Colonic mucosa (tissue), 4 donors: ENCODE measurements around the gene ELMO1. TPM values are rescaled to one million over a fixed set of nuclear protein-coding genes. Genes with fewer than 3 reads are reported as not detected.

Experiments used
- DNase-seq: peaks from one replicate; pipeline ENCODE4 v3.0.0-alpha.2; 2020
- H3K27ac ChIP-seq: fragments of 200-600 bp; one replicate; pipeline ENCODE4 v1.8.0; 2021
- H3K27me3 ChIP-seq: fragments of 200-600 bp; one replicate; pipeline ENCODE4 v1.8.0; 2021
- H3K36me3 ChIP-seq: fragments of 200-600 bp; one replicate; pipeline ENCODE4 v1.8.0; 2021
- H3K4me1 ChIP-seq: fragments of 200-600 bp; one replicate; pipeline ENCODE4 v1.8.0; 2021; ENCODE audit warnings: mild to moderate bottlenecking
- H3K4me3 ChIP-seq: fragments of 200-600 bp; one replicate; pipeline ENCODE4 v1.8.0; 2021
- H3K9ac ChIP-seq, 2 donors: one replicate each; pipeline ENCODE4 v1.7.0; 2013; ENCODE audit warnings: control low read depth in 2 of 2, low read depth in 2 of 2, low read length in 2 of 2
- H3K9me3 ChIP-seq: fragments of 200-600 bp; one replicate; pipeline ENCODE4 v1.8.0; 2021
- intact Hi-C: fragments of 100-400 bp; cut with DNase I; formaldehyde crosslinking; loops from one replicate; pipeline ENCODE4 v1.14.1; 2022
- total RNA-seq, 2 donors: library from RNA; stranded (reverse); fragmentation: NEBNext Ultra II Directional in 1 of 2; extraction: Animal tissue kit (Norgen Biotek cat#: 25700) in 1 of 2; gene quantifications; one replicate each; pipeline ENCODE4 v1.2.1, GENCODE V29; 2021
- TF ChIP-seq, protein P1 (sequence below): fragments of 200-600 bp; IDR thresholded peaks from one replicate; pipeline ENCODE4 v1.8.0; 2022; ENCODE audit warnings: antibody characterized with exemption, mild to moderate bottlenecking
- donor health status: healthy.
- donor health status: DM: no; HTN: no; CAD: no.
- donor health status: DM: no; HTN: no; CAD: no.

Gene ELMO1
- total RNA-seq, 2 donors from 2014 or later = 4.2 to 4.7 TPM

DNA sequence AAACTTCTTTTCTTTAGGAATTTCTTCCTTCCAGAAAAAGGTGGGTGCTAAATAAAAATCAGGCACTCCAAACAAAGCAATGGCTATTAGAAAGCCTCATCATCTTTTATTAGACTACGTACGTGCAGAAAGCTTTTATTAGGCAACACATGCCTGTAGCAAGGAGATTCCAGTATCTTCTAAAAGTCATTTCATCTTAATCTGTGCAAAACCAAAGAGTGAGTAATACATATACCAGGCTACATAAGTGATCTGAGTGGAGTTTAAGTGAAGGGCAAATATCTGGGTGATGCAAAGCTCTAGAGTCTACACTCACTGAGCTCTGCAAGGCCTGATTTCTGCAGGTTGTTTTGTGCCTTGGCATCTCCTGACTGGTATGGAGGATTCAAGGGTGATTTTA, 231.7 kb downstream of the ELMO1 start:
- no peak overlapping the region for H3K27ac ChIP-seq
- DNase-seq = no peak
- no peaks in the 10 kb centered on the region for H3K27me3 ChIP-seq
- no peak overlapping the region for H3K9ac ChIP-seq
- H3K4me1 ChIP-seq = no peaks in the 10 kb centered on the region
- TF ChIP-seq, protein P1, sequence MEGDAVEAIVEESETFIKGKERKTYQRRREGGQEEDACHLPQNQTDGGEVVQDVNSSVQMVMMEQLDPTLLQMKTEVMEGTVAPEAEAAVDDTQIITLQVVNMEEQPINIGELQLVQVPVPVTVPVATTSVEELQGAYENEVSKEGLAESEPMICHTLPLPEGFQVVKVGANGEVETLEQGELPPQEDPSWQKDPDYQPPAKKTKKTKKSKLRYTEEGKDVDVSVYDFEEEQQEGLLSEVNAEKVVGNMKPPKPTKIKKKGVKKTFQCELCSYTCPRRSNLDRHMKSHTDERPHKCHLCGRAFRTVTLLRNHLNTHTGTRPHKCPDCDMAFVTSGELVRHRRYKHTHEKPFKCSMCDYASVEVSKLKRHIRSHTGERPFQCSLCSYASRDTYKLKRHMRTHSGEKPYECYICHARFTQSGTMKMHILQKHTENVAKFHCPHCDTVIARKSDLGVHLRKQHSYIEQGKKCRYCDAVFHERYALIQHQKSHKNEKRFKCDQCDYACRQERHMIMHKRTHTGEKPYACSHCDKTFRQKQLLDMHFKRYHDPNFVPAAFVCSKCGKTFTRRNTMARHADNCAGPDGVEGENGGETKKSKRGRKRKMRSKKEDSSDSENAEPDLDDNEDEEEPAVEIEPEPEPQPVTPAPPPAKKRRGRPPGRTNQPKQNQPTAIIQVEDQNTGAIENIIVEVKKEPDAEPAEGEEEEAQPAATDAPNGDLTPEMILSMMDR = no peak
- no peaks in the 10 kb centered on the region for H3K9me3 ChIP-seq
- no peaks in the 10 kb centered on the region for H3K36me3 ChIP-seq
- intact Hi-C loops = no loop called here
- no peak overlapping the region for H3K4me3 ChIP-seq

DNA sequence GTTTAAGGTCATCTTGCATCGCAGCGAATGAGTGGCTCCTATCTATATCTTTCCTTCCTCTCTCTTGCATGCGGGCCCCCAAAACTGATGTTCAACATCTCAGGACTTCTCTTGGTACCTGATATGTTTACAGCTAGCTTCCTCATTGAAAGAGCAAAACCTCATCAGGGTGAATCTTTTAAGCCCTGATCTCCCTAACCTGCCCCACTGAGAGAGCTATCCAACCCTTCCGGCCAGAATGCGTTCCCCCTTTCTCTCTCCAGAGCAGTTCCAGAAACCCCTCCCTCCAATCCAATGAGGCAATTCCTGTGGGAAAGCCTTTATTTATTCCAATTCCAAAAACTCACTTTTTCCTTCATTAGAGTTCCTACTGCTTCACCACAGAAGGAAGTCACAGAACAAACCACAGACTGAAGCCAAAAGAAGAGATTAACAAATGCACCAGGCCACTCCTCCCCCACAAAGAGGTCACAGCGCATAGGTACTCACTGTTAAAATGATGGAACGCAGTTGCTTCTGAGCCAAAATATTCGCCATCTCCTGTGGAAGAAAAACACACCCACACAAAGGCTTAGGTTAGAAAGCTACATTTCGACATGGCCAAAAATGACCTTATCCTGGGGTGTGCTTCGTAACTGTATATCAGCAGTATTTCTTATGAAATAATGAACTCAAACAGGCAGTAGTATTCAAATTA, 232.4 kb downstream of the ELMO1 start:
- no peaks in the 10 kb centered on the region for H3K4me1 ChIP-seq
- H3K27ac ChIP-seq = no peak overlapping the region
- H3K36me3 ChIP-seq = no peaks in the 10 kb centered on the region
- no peaks in the 10 kb centered on the region for H3K9me3 ChIP-seq
- DNase-seq = no peak
- TF ChIP-seq, protein P1 = no peak
- H3K9ac ChIP-seq = no peak overlapping the region
- H3K27me3 ChIP-seq = no peaks in the 10 kb centered on the region
- intact Hi-C loops = no loop called here
- no peak overlapping the region for H3K4me3 ChIP-seq

DNA sequence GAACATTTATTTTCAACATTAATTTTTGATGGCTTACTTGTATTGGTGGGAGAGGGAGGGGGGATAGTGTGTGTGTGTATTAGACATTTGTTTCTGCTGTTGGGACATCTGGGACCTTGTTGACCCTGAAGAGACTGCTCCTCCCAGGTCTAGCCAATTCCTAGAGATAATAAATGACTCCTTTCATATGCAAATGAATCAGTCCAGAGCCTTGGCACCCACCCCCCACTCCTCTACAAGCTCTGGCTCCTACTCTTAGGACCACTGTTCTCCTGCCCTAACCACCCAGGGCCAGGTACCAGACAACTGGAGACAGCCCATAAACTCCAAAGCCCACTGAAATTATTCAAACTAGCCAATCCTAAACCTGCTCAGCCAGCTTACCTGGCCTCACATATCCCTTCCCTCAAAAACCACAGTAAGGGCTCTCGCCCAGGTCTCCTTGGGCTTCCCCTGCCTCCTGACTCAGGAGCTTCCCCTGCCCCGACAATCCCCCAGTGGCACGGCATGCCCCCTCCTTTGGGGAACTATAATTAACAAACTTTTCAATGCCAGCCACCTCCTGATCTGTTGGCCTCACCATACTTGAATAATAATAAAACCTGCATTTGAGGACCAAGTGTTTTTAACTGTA, 233.3 kb downstream of the ELMO1 start:
- DNase-seq = no peak
- Histone ChIP-seq H3K9me3 (no peaks in the 10 kb centered on the region), H3K36me3 (no peaks in the 10 kb centered on the region), H3K4me3 (no peak overlapping the region), H3K27ac (no peak overlapping the region), H3K9ac (no peak overlapping the region), H3K4me1 (no peaks in the 10 kb centered on the region), H3K27me3 (no peaks in the 10 kb centered on the region)
- intact Hi-C loops = no loop called here
- TF ChIP-seq, protein P1 = no peak

DNA sequence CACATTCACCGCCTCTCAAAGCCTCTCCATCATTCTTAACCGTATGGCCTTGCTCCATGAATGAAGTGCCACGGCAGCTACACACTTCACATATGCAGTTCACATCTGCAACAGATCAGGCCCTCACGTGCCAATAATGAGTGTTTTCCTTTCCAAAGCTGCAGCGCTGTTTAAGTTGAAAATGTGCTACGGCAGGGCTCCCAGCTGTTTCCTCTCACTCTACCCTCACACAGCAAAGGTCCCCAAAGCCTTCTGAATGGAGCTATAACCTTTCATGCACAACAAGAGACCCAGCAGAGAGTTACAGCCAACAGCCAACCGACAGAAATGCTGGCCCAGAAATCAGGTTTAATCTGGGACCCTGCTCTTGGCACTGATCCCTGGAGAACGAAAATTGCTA, 236.1 kb downstream of the ELMO1 start:
- Histone ChIP-seq H3K4me1 (no peaks in the 10 kb centered on the region), H3K27ac (no peak overlapping the region), H3K9ac (no peak overlapping the region), H3K36me3 (no peaks in the 10 kb centered on the region), H3K4me3 (no peak overlapping the region), H3K9me3 (no peaks in the 10 kb centered on the region), H3K27me3 (no peaks in the 10 kb centered on the region)
- TF ChIP-seq, protein P1 = no peak
- DNase-seq = no peak
- intact Hi-C loops = no loop called here

DNA sequence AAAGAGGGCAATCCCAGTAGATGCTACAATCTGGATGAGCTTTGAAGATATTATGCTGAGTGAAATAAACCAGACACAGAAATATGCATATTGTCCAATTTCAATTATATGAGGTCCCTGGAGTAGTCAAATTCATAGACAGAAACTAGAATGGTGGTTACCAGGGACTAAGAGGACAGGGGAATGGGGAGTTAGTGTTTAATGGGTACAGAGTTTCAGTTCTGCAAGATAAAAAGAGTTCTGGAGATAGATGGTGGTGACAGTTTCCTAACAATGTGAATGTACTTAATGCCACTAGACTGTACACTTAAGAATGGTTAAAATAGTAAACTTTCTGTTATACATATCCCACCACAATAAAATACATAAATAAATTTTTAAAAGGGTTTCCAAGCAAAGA, 236.6 kb downstream of the ELMO1 start:
- H3K36me3 ChIP-seq = no peaks in the 10 kb centered on the region
- no peak overlapping the region for H3K27ac ChIP-seq
- no peaks in the 10 kb centered on the region for H3K27me3 ChIP-seq
- intact Hi-C loops = no loop called here
- TF ChIP-seq, protein P1 = no peak
- no peaks in the 10 kb centered on the region for H3K4me1 ChIP-seq
- DNase-seq = no peak
- H3K4me3 ChIP-seq = no peak overlapping the region
- H3K9ac ChIP-seq = peak overlapping the region in 1 of 2 donors; percentile 17
- H3K9me3 ChIP-seq = no peaks in the 10 kb centered on the region
